Naive thymus-derived CD8-positive, alpha-beta T cell (primary cell): ENCODE results near the gene SPINK7. TPM values are rescaled to one million over a fixed set of nuclear protein-coding genes. Genes with fewer than 3 reads are reported as not detected.
A peak's percentile ranks its signal among the peaks of the same experiment; 100 is the strongest.
"Not testable (repeated sequence)": the region's sequence is repeated elsewhere in the genome, so short reads cannot be mapped to it uniquely, and the experiment has no call there.

Source experiments
- ATAC-seq, 2 donors: fragments of 150-1000 bp; cut with Tn5 transposase in 1 of 2; sonication (Bioruptor Pico), chemical (Tn5 transposase) in 1 of 2; 1 replicate in 1 of 2; 2 replicates in 1 of 2; pipeline ENCODE4 v1.10.0; 2021; ENCODE audit warnings: mild to moderate bottlenecking in 2 of 2, moderate library complexity in 2 of 2
- POLR2A ChIA-PET: fragments of 350-600 bp; sonication (Branson Sonifier 250); formaldehyde crosslinking; loops from one replicate; lab custom pipeline; 2021; ENCODE audit warnings: antibody characterized with exemption; lab: Charles Lee
- DNase-seq, 10 donors: peaks; one replicate each; pipeline versions ENCODE4 v3.0.0 to v3.0.0-alpha.2; 2020 to 2022
- H3K27ac Mint-ChIP-seq, 10 donors: one replicate each; pipeline ENCODE4 v1.8.0; 2020 to 2022; ENCODE audit warnings: mild to moderate bottlenecking in 10 of 10, mixed read lengths in 10 of 10, moderate library complexity in 4 of 10, inconsistent platforms in 1 of 10
- H3K27me3 Mint-ChIP-seq, 5 donors: one replicate each; pipeline ENCODE4 v1.8.0; 2021 to 2022; ENCODE audit warnings: mixed read lengths in 5 of 5
- H3K36me3 Mint-ChIP-seq, 3 donors: one replicate each; pipeline ENCODE4 v1.8.0; 2020 to 2022; ENCODE audit warnings: mixed read lengths in 3 of 3, mild to moderate bottlenecking in 2 of 3, inconsistent platforms in 1 of 3
- H3K4me1 Mint-ChIP-seq, 4 donors: one replicate each; pipeline ENCODE4 v1.8.0; 2021 to 2022; ENCODE audit warnings: mixed read lengths in 4 of 4
- H3K4me3 Mint-ChIP-seq, 10 donors: one replicate each; pipeline ENCODE4 v1.8.0; 2020 to 2022; ENCODE audit warnings: mild to moderate bottlenecking in 10 of 10, mixed read lengths in 10 of 10, moderate library complexity in 6 of 10, inconsistent platforms in 1 of 10
- H3K9me3 Mint-ChIP-seq, 9 donors: one replicate each; pipeline ENCODE4 v1.8.0; 2020 to 2022; ENCODE audit warnings: mixed read lengths in 9 of 9, mild to moderate bottlenecking in 3 of 9, inconsistent platforms in 1 of 9, moderate library complexity in 1 of 9
- polyA plus RNA-seq, 3 donors: library from polyadenylated mRNA; unstranded; fragments of 300-500 nt; fragmentation: Illumina TruSeq; gene quantifications; one replicate each; pipeline ENCODE4 v1.2.3, GENCODE V29; 2021
- total RNA-seq, 8 experiments: library from RNA in 2 of 8; stranded (reverse) in 2 of 8; gene quantifications; one replicate each; pipeline ENCODE4 v1.2.3 and lab custom pipeline; 2021 to 2026

The SPINK7 gene
- not detected for total RNA-seq
- not detected for polyA plus RNA-seq
- 0 reads per million in 6 experiments for total RNA-seq (lab: John Stamatoyannopoulos, UW)

DNA sequence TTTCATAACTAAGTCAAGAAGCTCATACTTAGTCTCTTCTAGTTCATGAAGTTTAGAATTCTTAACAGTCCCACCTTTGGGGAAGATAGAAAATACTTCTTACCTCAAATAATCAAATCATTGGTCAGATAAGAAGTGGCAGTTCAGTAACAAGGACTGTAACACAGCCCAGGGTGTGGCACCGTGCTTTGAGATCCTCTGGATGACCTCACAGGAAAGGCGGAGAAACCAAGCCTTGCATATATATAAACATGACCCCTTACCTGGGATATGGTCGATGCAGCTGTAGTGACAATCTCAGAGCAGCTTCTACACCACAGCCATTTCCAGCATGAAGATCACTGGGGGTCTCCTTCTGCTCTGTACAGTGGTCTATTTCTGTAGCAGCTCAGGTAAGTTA is at the start of gene SPINK7:
TSS of gene SPINK7 (plus strand) at position 271 of the 400 bp plus-strand sequence. CDS start at position 332, 61 bp downstream.
- H3K36me3 Mint-ChIP-seq, result peaks cover 0 to 10% (median 3%) of the 10 kb centered on the region in 3 donors
- DNase-seq, result no peak
- no peak for ATAC-seq
- POLR2A ChIA-PET, result no interaction called here
- H3K4me3 Mint-ChIP-seq, result no peak within 1 kb of the TSS
- H3K27ac Mint-ChIP-seq, result no peak within 1 kb of the TSS
- no peaks in the 10 kb centered on the region for H3K4me1 Mint-ChIP-seq
- H3K9me3 Mint-ChIP-seq, result peaks cover 0 to 14% (median 12%) of the 10 kb centered on the region in 9 donors
- peaks cover 4 to 15% (median 7%) of the 10 kb centered on the region in 5 donors for H3K27me3 Mint-ChIP-seq

GRCh38 chr5:148267962-148268361 is 44.3 kb upstream of the SPINK7 start:
- DNase-seq, result no peak
- H3K27me3 Mint-ChIP-seq, result peaks cover 0 to 15% (median 1%) of the 10 kb centered on the region in 5 donors
- ATAC-seq, result no peak
- H3K27ac Mint-ChIP-seq, result no peak overlapping the region
- peaks cover 0 to 9% (median under 1%) of the 10 kb centered on the region in 9 donors for H3K9me3 Mint-ChIP-seq
- H3K4me1 Mint-ChIP-seq, result no peaks in the 10 kb centered on the region
- POLR2A ChIA-PET, result no interaction called here
- H3K36me3 Mint-ChIP-seq, result peaks cover 0 to 3% (median 0%) of the 10 kb centered on the region in 3 donors
- H3K4me3 Mint-ChIP-seq, result no peak overlapping the region

GRCh38 chr5:148268566-148268965 is 43.7 kb upstream of the SPINK7 start, which contains the start of gene SPINK13:
TSS of gene SPINK13 (plus strand) at chr5:148268794. CDS start at chr5:148270073, 1,279 bp downstream.
- Mint-ChIP-seq H3K27ac (no peak within 1 kb of the TSS), H3K9me3 (peaks cover 0 to 9% (median 1%) of the 10 kb centered on the region in 9 donors), H3K4me3 (no peak within 1 kb of the TSS), H3K4me1 (no peaks in the 10 kb centered on the region), H3K36me3 (no peaks in the 10 kb centered on the region), H3K27me3 (peaks cover 0 to 15% (median 1%) of the 10 kb centered on the region in 5 donors)
- POLR2A ChIA-PET, result no interaction called here
- ATAC-seq (no peak), DNase-seq (no peak)

GRCh38 chr5:148275129-148275528 is 37.1 kb upstream of the SPINK7 start:
- H3K36me3 Mint-ChIP-seq, result peaks cover 0 to 33% (median 15%) of the 10 kb centered on the region in 3 donors
- H3K9me3 Mint-ChIP-seq, result peaks cover 0 to 56% (median 34%) of the 10 kb centered on the region in 9 donors
- H3K4me3 Mint-ChIP-seq, DNase-seq, H3K4me1 Mint-ChIP-seq, ATAC-seq, POLR2A ChIA-PET, H3K27ac Mint-ChIP-seq: not testable (repeated sequence)
- H3K27me3 Mint-ChIP-seq, result peaks cover 0 to 12% (median 5%) of the 10 kb centered on the region in 5 donors

DNA sequence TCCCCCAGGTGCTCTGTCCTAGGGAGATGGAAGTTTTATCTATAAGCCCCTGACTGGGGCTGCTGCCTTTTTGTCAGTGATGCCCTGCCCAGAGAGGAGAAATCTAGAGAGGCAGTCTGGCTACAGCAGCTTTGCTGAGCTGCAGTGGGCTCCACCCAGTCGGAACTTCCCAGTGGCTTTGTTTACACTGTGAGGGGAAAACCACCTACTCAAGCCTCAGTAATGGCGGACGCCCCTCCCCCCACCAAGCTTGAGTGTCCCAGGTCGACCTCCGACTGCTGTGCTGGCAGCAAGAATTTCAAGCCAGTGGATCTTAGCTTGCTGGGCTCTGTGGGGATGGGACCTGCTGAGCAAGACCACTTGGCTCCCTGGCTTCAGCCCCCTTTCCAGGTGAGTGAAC is 31.3 kb upstream of the SPINK7 start:
- POLR2A ChIA-PET, H3K4me1 Mint-ChIP-seq, DNase-seq, H3K4me3 Mint-ChIP-seq, ATAC-seq, H3K27ac Mint-ChIP-seq: not testable (repeated sequence)
- Mint-ChIP-seq H3K27me3 (peaks cover 5 to 28% (median 11%) of the 10 kb centered on the region in 5 donors), H3K36me3 (peaks cover 0 to 47% (median 19%) of the 10 kb centered on the region in 3 donors), H3K9me3 (peaks cover 0 to 62% (median 37%) of the 10 kb centered on the region in 9 donors)

DNA sequence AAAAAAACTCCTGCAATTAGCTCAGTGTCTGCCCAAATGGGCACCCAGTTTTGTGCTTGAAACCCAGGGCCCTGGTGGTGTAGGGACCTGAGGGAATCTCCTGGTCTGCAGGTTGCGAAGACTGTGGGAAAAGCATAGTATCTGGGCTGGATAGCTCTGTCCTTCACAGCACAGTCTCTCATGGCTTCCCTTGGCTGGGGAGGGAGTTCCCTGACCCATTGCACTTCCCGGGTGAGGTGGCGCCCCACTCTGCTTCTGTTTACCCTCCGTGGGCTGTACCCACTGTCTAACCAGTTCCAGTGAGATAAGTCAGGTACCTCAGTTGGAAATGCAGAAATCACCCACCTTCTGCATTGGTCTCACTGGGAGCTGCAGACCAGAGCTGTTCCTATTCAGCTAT is 30.9 kb upstream of the SPINK7 start:
- H3K4me1 Mint-ChIP-seq, H3K4me3 Mint-ChIP-seq, ATAC-seq, POLR2A ChIA-PET, DNase-seq, H3K27ac Mint-ChIP-seq: not testable (repeated sequence)
- peaks cover 0 to 58% (median 37%) of the 10 kb centered on the region in 9 donors for H3K9me3 Mint-ChIP-seq
- H3K36me3 Mint-ChIP-seq, result peaks cover 2 to 44% (median 15%) of the 10 kb centered on the region in 3 donors
- H3K27me3 Mint-ChIP-seq, result peaks cover 9 to 28% (median 11%) of the 10 kb centered on the region in 5 donors

GRCh38 chr5:148290271-148291195 is 21.7 kb upstream of the SPINK7 start:
- no peaks in the 10 kb centered on the region for H3K4me1 Mint-ChIP-seq
- H3K36me3 Mint-ChIP-seq, result peaks cover 0 to 2% (median 0%) of the 10 kb centered on the region in 3 donors
- no peak for ATAC-seq
- peak in 2 of 10 donors; percentile 14 to 18 for DNase-seq
- H3K27ac Mint-ChIP-seq, result no peak overlapping the region
- no peaks in the 10 kb centered on the region for H3K9me3 Mint-ChIP-seq
- H3K27me3 Mint-ChIP-seq, result peaks cover 0 to 4% (median 2%) of the 10 kb centered on the region in 5 donors
- H3K4me3 Mint-ChIP-seq, result no peak overlapping the region
- POLR2A ChIA-PET, result no interaction called here

- peaks cover 0 to 3% (median 0%) of the 10 kb centered on the region in 5 donors for H3K27me3 Mint-ChIP-seq
- no peaks in the 10 kb centered on the region for H3K36me3 Mint-ChIP-seq
- no peaks in the 10 kb centered on the region for H3K4me1 Mint-ChIP-seq
- POLR2A ChIA-PET, result no interaction called here
- ATAC-seq (no peak), DNase-seq (no peak)
- no peak overlapping the region for H3K27ac Mint-ChIP-seq
- no peaks in the 10 kb centered on the region for H3K9me3 Mint-ChIP-seq
- no peak overlapping the region for H3K4me3 Mint-ChIP-seq
These were observed 14.5 kb upstream of the SPINK7 start for GRCh38 chr5:148297731-148298130.

- POLR2A ChIA-PET, result no interaction called here
- ATAC-seq (no peak), DNase-seq (no peak)
- H3K4me3 Mint-ChIP-seq, result no peak overlapping the region
- H3K36me3 Mint-ChIP-seq, result peaks cover 0 to 10% (median 3%) of the 10 kb centered on the region in 3 donors
- no peaks in the 10 kb centered on the region for H3K4me1 Mint-ChIP-seq
- peaks cover 6 to 15% (median 8%) of the 10 kb centered on the region in 5 donors for H3K27me3 Mint-ChIP-seq
- H3K9me3 Mint-ChIP-seq, result peaks cover 0 to 14% (median 8%) of the 10 kb centered on the region in 9 donors
- no peak overlapping the region for H3K27ac Mint-ChIP-seq
These were observed 5.8 kb upstream of the SPINK7 start for GRCh38 chr5:148306446-148306845.

GRCh38 chr5:148309019-148309418 is 3.2 kb upstream of the SPINK7 start:
- H3K4me1 Mint-ChIP-seq, result no peaks in the 10 kb centered on the region
- no peak for ATAC-seq
- no peak for DNase-seq
- peaks cover 0 to 14% (median 9%) of the 10 kb centered on the region in 9 donors for H3K9me3 Mint-ChIP-seq
- H3K36me3 Mint-ChIP-seq, result peaks cover 0 to 10% (median 3%) of the 10 kb centered on the region in 3 donors
- POLR2A ChIA-PET, result no interaction called here
- no peak overlapping the region for H3K4me3 Mint-ChIP-seq
- peaks cover 4 to 15% (median 8%) of the 10 kb centered on the region in 5 donors for H3K27me3 Mint-ChIP-seq
- no peak overlapping the region for H3K27ac Mint-ChIP-seq

- H3K9me3 Mint-ChIP-seq, result peaks cover 0 to 14% (median 9%) of the 10 kb centered on the region in 9 donors
- H3K27ac Mint-ChIP-seq, result no peak overlapping the region
- peaks cover 4 to 15% (median 8%) of the 10 kb centered on the region in 5 donors for H3K27me3 Mint-ChIP-seq
- no peak overlapping the region for H3K4me3 Mint-ChIP-seq
- peaks cover 0 to 10% (median 3%) of the 10 kb centered on the region in 3 donors for H3K36me3 Mint-ChIP-seq
- no peak for DNase-seq
- H3K4me1 Mint-ChIP-seq, result no peaks in the 10 kb centered on the region
- POLR2A ChIA-PET, result no interaction called here
- ATAC-seq, result no peak
These were observed 2.5 kb upstream of the SPINK7 start for GRCh38 chr5:148309746-148310145.

- Mint-ChIP-seq H3K27ac (no peak overlapping the region), H3K4me1 (no peaks in the 10 kb centered on the region), H3K36me3 (peaks cover 0 to 10% (median 3%) of the 10 kb centered on the region in 3 donors), H3K9me3 (peaks cover 0 to 14% (median 11%) of the 10 kb centered on the region in 9 donors), H3K4me3 (no peak overlapping the region), H3K27me3 (peaks cover 4 to 15% (median 7%) of the 10 kb centered on the region in 5 donors)
- POLR2A ChIA-PET, result no interaction called here
- ATAC-seq (no peak), DNase-seq (no peak)
These were observed 739 bp upstream of the SPINK7 start for GRCh38 chr5:148311484-148311883.

GRCh38 chr5:148314187-148314586 is 2.0 kb downstream of the SPINK7 start:
- H3K4me1 Mint-ChIP-seq, result no peaks in the 10 kb centered on the region
- peaks cover 0 to 7% (median 0%) of the 10 kb centered on the region in 3 donors for H3K36me3 Mint-ChIP-seq
- no peak overlapping the region for H3K27ac Mint-ChIP-seq
- H3K4me3 Mint-ChIP-seq, result no peak overlapping the region
- no peak for ATAC-seq
- H3K27me3 Mint-ChIP-seq, result peaks cover 0 to 7% (median 6%) of the 10 kb centered on the region in 5 donors
- peak in 1 of 10 donors; percentile 1 for DNase-seq
- H3K9me3 Mint-ChIP-seq, result peaks cover 0 to 17% (median 7%) of the 10 kb centered on the region in 9 donors
- POLR2A ChIA-PET, result no interaction called here
